Measurements from ENCODE around the gene FIG4.

FIG4 gene

GRCh38 chr6:109861946-109862345 is 170.8 kb downstream of the FIG4 start:
- no peaks in the 10 kb centered on the region for H3K79me2 ChIP-seq (ENCODE audit: insufficient read depth, low read length)

GRCh38 chr6:109864050-109864449 is 173.0 kb downstream of the FIG4 start:
- Histone ChIP-seq H3K27me3 (ENCODE audit: insufficient read depth, low read length, poor library complexity, severe bottlenecking) (no peaks in the 10 kb centered on the region), H3F3A (ENCODE audit: low read depth) (no peaks in the 10 kb centered on the region), H3K9ac (ENCODE audit: low read depth, low read length, poor library complexity, severe bottlenecking) (no peak overlapping the region), H3K79me2 (ENCODE audit: insufficient read depth, low read length) (no peaks in the 10 kb centered on the region), H3K9me2 (replicated peaks; ENCODE audit: low read depth, low read length) (no peaks in the 10 kb centered on the region), H3K4me2 (ENCODE audit: low read depth, low read length, poor library complexity, severe bottlenecking) (no peak overlapping the region), H3K9me3 (ENCODE audit: insufficient read depth, low read depth, low read length) (no peaks in the 10 kb centered on the region), H3K36me3 (ENCODE audit: insufficient read depth, low read length) (no peaks in the 10 kb centered on the region), H3K4me3 (ENCODE audit: low read length, poor library complexity, severe bottlenecking) (no peak overlapping the region), H3K4me1 (ENCODE audit: insufficient read depth, low read length, poor library complexity, severe bottlenecking) (no peaks in the 10 kb centered on the region), H2AFZ (ENCODE audit: low read length) (no peak overlapping the region), H4K20me1 (ENCODE audit: insufficient read depth, low read length, poor library complexity, severe bottlenecking) (no peaks in the 10 kb centered on the region)
- TF ChIP-seq EZH2phosphoT487 (IDR thresholded peaks at IDR 0.05; ENCODE audit: borderline replicate concordance): no peak
- TF ChIP-seq CTCF (conservative IDR thresholded peaks at IDR 0.05; ENCODE audit: low read length): no peak

More at GRCh38 chr6:109861946-109862345, 170.8 kb downstream of the FIG4 start:
- no peak for TF ChIP-seq CTCF (conservative IDR thresholded peaks at IDR 0.05; ENCODE audit: low read length)
- no peak for TF ChIP-seq EZH2phosphoT487 (IDR thresholded peaks at IDR 0.05; ENCODE audit: borderline replicate concordance)
- no peaks in the 10 kb centered on the region for H3K27me3 ChIP-seq (ENCODE audit: insufficient read depth, low read length, poor library complexity, severe bottlenecking)
- no peak overlapping the region for H3K4me3 ChIP-seq (ENCODE audit: low read length, poor library complexity, severe bottlenecking)
- H3K9ac ChIP-seq (ENCODE audit: low read depth, low read length, poor library complexity, severe bottlenecking): no peak overlapping the region
- H3K9me3 ChIP-seq (ENCODE audit: insufficient read depth, low read depth, low read length): no peaks in the 10 kb centered on the region
- H3K4me1 ChIP-seq (ENCODE audit: insufficient read depth, low read length, poor library complexity, severe bottlenecking): no peaks in the 10 kb centered on the region
- H3K9me2 ChIP-seq (replicated peaks; ENCODE audit: low read depth, low read length): no peaks in the 10 kb centered on the region
- H3F3A ChIP-seq (ENCODE audit: low read depth): no peaks in the 10 kb centered on the region
- no peaks in the 10 kb centered on the region for H3K36me3 ChIP-seq (ENCODE audit: insufficient read depth, low read length)
- H4K20me1 ChIP-seq (ENCODE audit: insufficient read depth, low read length, poor library complexity, severe bottlenecking): no peaks in the 10 kb centered on the region
- no peak overlapping the region for H2AFZ ChIP-seq (ENCODE audit: low read length)
- no peak overlapping the region for H3K4me2 ChIP-seq (ENCODE audit: low read depth, low read length, poor library complexity, severe bottlenecking)

- H3F3A ChIP-seq (ENCODE audit: low read depth): no peaks in the 10 kb centered on the region
- no peaks in the 10 kb centered on the region for H3K9me3 ChIP-seq (ENCODE audit: insufficient read depth, low read depth, low read length)
- no peaks in the 10 kb centered on the region for H3K27me3 ChIP-seq (ENCODE audit: insufficient read depth, low read length, poor library complexity, severe bottlenecking)
- no peak overlapping the region for H3K4me2 ChIP-seq (ENCODE audit: low read depth, low read length, poor library complexity, severe bottlenecking)
- no peak overlapping the region for H2AFZ ChIP-seq (ENCODE audit: low read length)
- H3K4me3 ChIP-seq (ENCODE audit: low read length, poor library complexity, severe bottlenecking): no peak overlapping the region
- TF ChIP-seq CTCF (conservative IDR thresholded peaks at IDR 0.05; ENCODE audit: low read length) (no peak), EZH2phosphoT487 (IDR thresholded peaks at IDR 0.05; ENCODE audit: borderline replicate concordance) (no peak)
- no peaks in the 10 kb centered on the region for H3K79me2 ChIP-seq (ENCODE audit: insufficient read depth, low read length)
- H4K20me1 ChIP-seq (ENCODE audit: insufficient read depth, low read length, poor library complexity, severe bottlenecking): no peaks in the 10 kb centered on the region
- H3K36me3 ChIP-seq (ENCODE audit: insufficient read depth, low read length): no peaks in the 10 kb centered on the region
- no peaks in the 10 kb centered on the region for H3K4me1 ChIP-seq (ENCODE audit: insufficient read depth, low read length, poor library complexity, severe bottlenecking)
- no peaks in the 10 kb centered on the region for H3K9me2 ChIP-seq (replicated peaks; ENCODE audit: low read depth, low read length)
- no peak overlapping the region for H3K9ac ChIP-seq (ENCODE audit: low read depth, low read length, poor library complexity, severe bottlenecking)
Measured at GRCh38 chr6:109865968-109866367, 174.9 kb downstream of the FIG4 start.
